HG02642 (cell line): ENCODE data around the gene CLPSL2.

Source experiments
- ATAC-seq: cut with Tn5 transposase; IDR thresholded peaks from one replicate; pipeline ENCODE4 v1.9.1; 2021; ENCODE audit warnings: mild to moderate bottlenecking; ENCODE audit not compliant: unreplicated experiment, poor library complexity

Gene CLPSL2

GRCh38 chr6:35824552-35825192 lies 48.3 kb downstream of the CLPSL2 start:
- ATAC-seq = no peak
